ENCODE data around the gene SIN3B. TPM values are rescaled to one million over a fixed set of nuclear protein-coding genes. Genes with fewer than 3 reads are reported as not detected.
"Not testable (repeated sequence)": the region's sequence is repeated elsewhere in the genome, so short reads cannot be mapped to it uniquely, and the experiment has no call there.

SIN3B gene
- total RNA-seq, 6 donors from 2014 or later: 38.2 to 385 (median 63.5) TPM

- no peak for DNase-seq
- H3K9me3 ChIP-seq: no peaks in the 10 kb centered on the region
- H3K4me3 ChIP-seq: no peak overlapping the region
- H3K36me3 ChIP-seq: peaks cover 26 to 81% (median 72%) of the 10 kb centered on the region in 4 donors
- H3K27me3 ChIP-seq: no peaks in the 10 kb centered on the region
- no peak for ATAC-seq (ENCODE audit: low FRiP score in 2 of 2)
- WGBS, 2 donors: 86 to 97% methylated on average over 2 to 3 of the region's 3 CpGs
- TF ChIP-seq CTCF (IDR thresholded peaks at IDR 0.05) (no peak), POLR2AphosphoS5 (IDR thresholded peaks at IDR 0.05) (no peak), POLR2A (IDR thresholded peaks at IDR 0.05) (no peak), EP300 (IDR thresholded peaks at IDR 0.05) (no peak)
- H3K27ac ChIP-seq: peak overlapping the region; percentile 82 to 91 (median 86)
- peaks cover 26 to 44% (median 36%) of the 10 kb centered on the region in 4 donors for H3K4me1 ChIP-seq
These were observed 44.4 kb downstream of the SIN3B start for GRCh38 chr19:16873594-16873993.

GRCh38 chr19:16874250-16874977 lies 45.2 kb downstream of the SIN3B start:
- H3K4me1 ChIP-seq: peaks cover 26 to 51% (median 36%) of the 10 kb centered on the region in 4 donors
- WGBS, 2 donors: 93 to 100% methylated on average over 1 of the region's 1 CpG
- H3K36me3 ChIP-seq: peaks cover 34 to 81% (median 73%) of the 10 kb centered on the region in 4 donors
- H3K27me3 ChIP-seq: no peaks in the 10 kb centered on the region
- H3K4me3 ChIP-seq: no peak overlapping the region
- ATAC-seq (ENCODE audit: low FRiP score in 2 of 2) (no peak), DNase-seq (no peak)
- no peaks in the 10 kb centered on the region for H3K9me3 ChIP-seq
- peak overlapping the region; percentile 82 to 91 (median 86) for H3K27ac ChIP-seq
- TF ChIP-seq POLR2AphosphoS5 (IDR thresholded peaks at IDR 0.05): no peak
- TF ChIP-seq EP300 (IDR thresholded peaks at IDR 0.05): no peak

- H3K9me3 ChIP-seq; H3K4me3 ChIP-seq; ATAC-seq (ENCODE audit: low FRiP score in 2 of 2); H3K27me3 ChIP-seq; DNase-seq: not testable (repeated sequence)
- Histone ChIP-seq H3K36me3 (peaks cover 29 to 81% (median 72%) of the 10 kb centered on the region in 4 donors), H3K4me1 (peaks cover 26 to 53% (median 38%) of the 10 kb centered on the region in 4 donors), H3K27ac (peak overlapping the region in 3 of 4 donors; percentile 86 to 91 (median 86))
These were observed 45.7 kb downstream of the SIN3B start for GRCh38 chr19:16874978-16875299.

- peak overlapping the region; percentile 64 to 86 (median 81) for H3K27ac ChIP-seq
- H3K4me3 ChIP-seq: no peak overlapping the region
- no peaks in the 10 kb centered on the region for H3K27me3 ChIP-seq
- peaks cover 27 to 76% (median 64%) of the 10 kb centered on the region in 4 donors for H3K36me3 ChIP-seq
- DNase-seq: peak in 1 of 2 donors; percentile 80
- TF ChIP-seq POLR2AphosphoS5 (IDR thresholded peaks at IDR 0.05) (no peak), EP300 (IDR thresholded peaks at IDR 0.05) (no peak), POLR2A (IDR thresholded peaks at IDR 0.05) (no peak), CTCF (IDR thresholded peaks at IDR 0.05) (no peak)
- ATAC-seq (ENCODE audit: low FRiP score in 2 of 2): no peak
- whole genome bisulfite sequencing, 2 donors: 93 to 95% methylated on average over 15 to 38 of the region's 39 CpGs
- peaks cover 26 to 62% (median 41%) of the 10 kb centered on the region in 4 donors for H3K4me1 ChIP-seq
- peaks cover 0 to 3% (median under 1%) of the 10 kb centered on the region in 4 donors for H3K9me3 ChIP-seq
These were observed 46.7 kb downstream of the SIN3B start for GRCh38 chr19:16875584-16876555.

- H3K4me1 ChIP-seq: peaks cover 26 to 57% (median 35%) of the 10 kb centered on the region in 4 donors
- H3K36me3 ChIP-seq: peaks cover 22 to 66% (median 55%) of the 10 kb centered on the region in 4 donors
- no peak for DNase-seq
- ATAC-seq (ENCODE audit: low FRiP score in 2 of 2): peak in 1 of 2 donors; percentile 54
- no peaks in the 10 kb centered on the region for H3K27me3 ChIP-seq
- H3K27ac ChIP-seq: peak overlapping the region; percentile 64 to 86 (median 81)
- WGBS, 2 donors: 54 to 66% methylated on average over 7 to 12 of the region's 12 CpGs
- H3K4me3 ChIP-seq: no peak overlapping the region
- H3K9me3 ChIP-seq: peaks cover 0 to 13% (median 10%) of the 10 kb centered on the region in 4 donors
- TF ChIP-seq POLR2A (IDR thresholded peaks at IDR 0.05): no peak
- peak in 2 of 4 donors; percentile 29 to 64 for TF ChIP-seq EP300 (IDR thresholded peaks at IDR 0.05)
- peak; percentile 41 to 75 for TF ChIP-seq POLR2AphosphoS5 (IDR thresholded peaks at IDR 0.05)
- peak in 1 of 6 experiments; percentile 9 for TF ChIP-seq CTCF (IDR thresholded peaks at IDR 0.05)
These were observed 47.7 kb downstream of the SIN3B start for GRCh38 chr19:16876904-16877361.
